IPS-15b (cell line): Measurements from ENCODE around the gene TSPEAR.

Experiments used
- H3K27me3 ChIP-seq: one replicate; pipeline ENCODE4 v1.6.1; 2013; ENCODE audit warnings: low read length; ENCODE audit not compliant: control insufficient read depth, insufficient read depth
- H3K36me3 ChIP-seq: one replicate; pipeline ENCODE4 v1.6.1; 2013; ENCODE audit warnings: low read length; ENCODE audit not compliant: control insufficient read depth, insufficient read depth
- H3K4me1 ChIP-seq: one replicate; pipeline ENCODE4 v1.6.1; 2013; ENCODE audit warnings: mild to moderate bottlenecking, low read length; ENCODE audit not compliant: control insufficient read depth, insufficient read depth
- H3K4me3 ChIP-seq: one replicate; pipeline ENCODE4 v1.5.1; 2013; ENCODE audit warnings: low read depth, low read length
- H3K9ac ChIP-seq: one replicate; pipeline ENCODE4 v1.6.1; 2013; ENCODE audit warnings: low read depth, mild to moderate bottlenecking, low read length
- H3K9me3 ChIP-seq: one replicate; pipeline ENCODE4 v1.6.1; 2013; ENCODE audit warnings: mild to moderate bottlenecking, low read length; ENCODE audit not compliant: control insufficient read depth, insufficient read depth

TSPEAR gene

DNA sequence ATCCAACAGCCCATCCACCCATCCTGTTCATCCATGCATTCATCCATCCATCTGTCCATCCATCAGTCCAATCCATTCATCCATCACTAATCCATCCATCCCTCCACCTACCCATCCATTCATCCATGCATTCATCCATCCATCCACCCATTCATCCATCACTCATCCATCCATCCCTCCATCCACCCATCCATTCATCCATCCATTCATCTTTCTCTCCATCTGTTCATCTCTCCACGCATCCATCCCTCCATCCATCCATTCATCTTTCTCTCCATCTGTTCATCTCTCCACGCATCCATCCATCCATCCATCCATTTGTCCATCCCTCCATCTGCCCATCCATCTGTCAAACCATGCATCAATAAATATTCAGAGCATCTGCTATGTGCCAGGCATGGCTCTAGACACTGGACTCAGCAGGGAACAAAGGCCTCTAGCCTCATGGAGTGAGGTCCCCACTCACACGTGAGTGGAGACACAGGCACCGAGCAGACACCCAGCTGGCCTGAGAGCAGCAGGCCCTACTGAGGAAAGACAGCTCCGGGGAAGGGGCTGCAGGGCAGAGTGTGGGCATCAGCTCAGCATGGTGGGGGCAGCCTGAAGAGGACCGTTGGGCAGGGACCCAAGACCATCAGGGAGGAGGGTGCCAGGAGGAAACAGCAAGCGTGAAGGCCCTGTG lies 181.0 kb downstream of the TSPEAR start:
- H3K9me3 ChIP-seq, result no peaks in the 10 kb centered on the region
- H3K4me1 ChIP-seq, result no peaks in the 10 kb centered on the region
- H3K36me3 ChIP-seq, result no peaks in the 10 kb centered on the region
- no peak overlapping the region for H3K9ac ChIP-seq
- no peaks in the 10 kb centered on the region for H3K27me3 ChIP-seq
- H3K4me3 ChIP-seq, result no peak overlapping the region

GRCh38 chr21:44529503-44530125 lies 181.8 kb downstream of the TSPEAR start:
- H3K36me3 ChIP-seq, result no peaks in the 10 kb centered on the region
- H3K9ac ChIP-seq, result no peak overlapping the region
- H3K9me3 ChIP-seq, result no peaks in the 10 kb centered on the region
- H3K4me1 ChIP-seq, result no peaks in the 10 kb centered on the region
- H3K27me3 ChIP-seq, result no peaks in the 10 kb centered on the region
- no peak overlapping the region for H3K4me3 ChIP-seq

DNA sequence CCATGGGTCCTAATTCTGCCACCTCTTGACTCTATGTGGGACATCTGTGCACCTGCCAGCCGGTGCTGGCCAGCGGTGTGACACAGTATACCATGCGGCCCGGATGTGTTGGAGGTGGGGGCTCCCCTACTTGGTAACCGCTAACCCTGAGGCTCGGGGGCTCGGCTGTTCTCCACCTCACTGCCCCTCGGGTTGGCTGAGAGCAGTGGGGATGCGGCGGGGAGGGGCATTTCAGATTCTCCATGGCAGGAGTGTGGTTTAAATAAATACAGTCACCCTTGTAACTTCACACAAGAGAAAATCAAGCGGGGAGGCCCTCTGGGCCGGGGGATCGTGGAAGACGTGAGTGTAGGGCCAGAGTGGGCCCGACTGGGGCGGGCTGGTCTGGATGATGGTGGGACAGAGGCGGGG lies 182.4 kb downstream of the TSPEAR start:
- Histone ChIP-seq H3K36me3 (no peaks in the 10 kb centered on the region), H3K4me1 (no peaks in the 10 kb centered on the region), H3K27me3 (no peaks in the 10 kb centered on the region), H3K4me3 (no peak overlapping the region), H3K9me3 (no peaks in the 10 kb centered on the region), H3K9ac (no peak overlapping the region)

GRCh38 chr21:44528634-44528995 lies 182.8 kb downstream of the TSPEAR start:
- H3K4me1 ChIP-seq, result no peaks in the 10 kb centered on the region
- H3K36me3 ChIP-seq, result no peaks in the 10 kb centered on the region
- no peaks in the 10 kb centered on the region for H3K27me3 ChIP-seq
- H3K9me3 ChIP-seq, result no peaks in the 10 kb centered on the region
- no peak overlapping the region for H3K9ac ChIP-seq
- H3K4me3 ChIP-seq, result no peak overlapping the region

- Histone ChIP-seq H3K27me3 (no peaks in the 10 kb centered on the region), H3K9me3 (no peaks in the 10 kb centered on the region), H3K9ac (no peak overlapping the region), H3K4me1 (no peaks in the 10 kb centered on the region), H3K4me3 (no peak overlapping the region), H3K36me3 (no peaks in the 10 kb centered on the region)
Measured at GRCh38 chr21:44527983-44528633, 183.3 kb downstream of the TSPEAR start.

- Histone ChIP-seq H3K9ac (no peak overlapping the region), H3K4me3 (no peak overlapping the region), H3K9me3 (no peaks in the 10 kb centered on the region), H3K4me1 (no peaks in the 10 kb centered on the region), H3K36me3 (no peaks in the 10 kb centered on the region), H3K27me3 (no peaks in the 10 kb centered on the region)
Measured at GRCh38 chr21:44527156-44527982, 184.0 kb downstream of the TSPEAR start.

- Histone ChIP-seq H3K4me1 (no peaks in the 10 kb centered on the region), H3K36me3 (peaks cover 3% of the 10 kb centered on the region), H3K27me3 (no peaks in the 10 kb centered on the region), H3K4me3 (no peak overlapping the region), H3K9ac (no peak overlapping the region), H3K9me3 (no peaks in the 10 kb centered on the region)
Measured at GRCh38 chr21:44526096-44526997, 185.0 kb downstream of the TSPEAR start.

GRCh38 chr21:44525391-44526095 lies 185.8 kb downstream of the TSPEAR start:
- Histone ChIP-seq H3K4me1 (no peaks in the 10 kb centered on the region), H3K27me3 (no peaks in the 10 kb centered on the region), H3K4me3 (no peak overlapping the region), H3K9me3 (no peaks in the 10 kb centered on the region), H3K36me3 (peaks cover 5% of the 10 kb centered on the region), H3K9ac (no peak overlapping the region)

- Histone ChIP-seq H3K9me3 (no peaks in the 10 kb centered on the region), H3K9ac (no peak overlapping the region), H3K4me1 (no peaks in the 10 kb centered on the region), H3K4me3 (no peak overlapping the region), H3K27me3 (no peaks in the 10 kb centered on the region), H3K36me3 (peaks cover 5% of the 10 kb centered on the region)
Measured at GRCh38 chr21:44524414-44525371, 186.7 kb downstream of the TSPEAR start.
